ENCODE measurements around the gene SIK3.

Gene SIK3

GRCh38 chr11:116866804-116867455, 231.3 kb downstream of the SIK3 start:
- no peak overlapping the region for H3K4me3 ChIP-seq (ENCODE audit: low read depth, low read length)
- no peak for DNase-seq (ENCODE audit: low read depth)
- no peak for TF ChIP-seq CTCF (IDR thresholded peaks at IDR 0.05; ENCODE audit: low read depth, low read length, missing control alignments)

GRCh38 chr11:116865696-116866095, 232.5 kb downstream of the SIK3 start:
- no peak for DNase-seq (ENCODE audit: low read depth)
- H3K4me3 ChIP-seq (ENCODE audit: low read depth, low read length) = no peak overlapping the region
- TF ChIP-seq CTCF (IDR thresholded peaks at IDR 0.05; ENCODE audit: low read depth, low read length, missing control alignments) = no peak

- no peak overlapping the region for H3K4me3 ChIP-seq (ENCODE audit: low read depth, low read length)
- DNase-seq (ENCODE audit: low read depth) = no peak
- TF ChIP-seq CTCF (IDR thresholded peaks at IDR 0.05; ENCODE audit: low read depth, low read length, missing control alignments) = no peak
Observed at GRCh38 chr11:116864531-116864930, 233.7 kb downstream of the SIK3 start.

GRCh38 chr11:116862951-116863350, 235.3 kb downstream of the SIK3 start:
- no peak for TF ChIP-seq CTCF (IDR thresholded peaks at IDR 0.05; ENCODE audit: low read depth, low read length, missing control alignments)
- H3K4me3 ChIP-seq (ENCODE audit: low read depth, low read length) = no peak overlapping the region
- DNase-seq (ENCODE audit: low read depth) = no peak

GRCh38 chr11:116862185-116862584, 236.0 kb downstream of the SIK3 start:
- H3K4me3 ChIP-seq (ENCODE audit: low read depth, low read length) = no peak overlapping the region
- no peak for TF ChIP-seq CTCF (IDR thresholded peaks at IDR 0.05; ENCODE audit: low read depth, low read length, missing control alignments)
- DNase-seq (ENCODE audit: low read depth) = no peak

GRCh38 chr11:116861539-116861938, 236.7 kb downstream of the SIK3 start:
- TF ChIP-seq CTCF (IDR thresholded peaks at IDR 0.05; ENCODE audit: low read depth, low read length, missing control alignments) = no peak
- no peak for DNase-seq (ENCODE audit: low read depth)
- no peak overlapping the region for H3K4me3 ChIP-seq (ENCODE audit: low read depth, low read length)

GRCh38 chr11:116860303-116860702, 237.9 kb downstream of the SIK3 start:
- H3K4me3 ChIP-seq (ENCODE audit: low read depth, low read length) = no peak overlapping the region
- no peak for DNase-seq (ENCODE audit: low read depth)
- no peak for TF ChIP-seq CTCF (IDR thresholded peaks at IDR 0.05; ENCODE audit: low read depth, low read length, missing control alignments)
